HK-2 (cell line): ENCODE data around the gene TCF25.

ENCODE experiments used
- DNase-seq: peaks from one replicate; pipeline ENCODE4 v3.0.0-alpha.2; 2018; ENCODE audit not compliant: unreplicated experiment

The TCF25 gene

GRCh38 chr16:89843409-89844350 is 29.7 kb upstream of the TCF25 start:
- no peak for DNase-seq

- DNase-seq = no peak
These were observed 28.6 kb upstream of the TCF25 start for GRCh38 chr16:89844739-89845339.

- DNase-seq = no peak
These were observed 28.0 kb upstream of the TCF25 start for GRCh38 chr16:89845417-89845816.

- no peak for DNase-seq
These were observed 26.1 kb upstream of the TCF25 start for GRCh38 chr16:89847051-89847939.

- no peak for DNase-seq
These were observed 25.5 kb upstream of the TCF25 start for GRCh38 chr16:89847940-89848297.

GRCh38 chr16:89848974-89849373 is 24.4 kb upstream of the TCF25 start:
- no peak for DNase-seq

- DNase-seq = no peak
These were observed 19.9 kb upstream of the TCF25 start for GRCh38 chr16:89853306-89853993.

GRCh38 chr16:89855301-89855945 is 18.0 kb upstream of the TCF25 start:
- DNase-seq = no peak

- no peak for DNase-seq
These were observed 17.4 kb upstream of the TCF25 start for GRCh38 chr16:89855986-89856385.

- DNase-seq = no peak
These were observed 14.3 kb upstream of the TCF25 start for GRCh38 chr16:89858973-89859614.

GRCh38 chr16:89859615-89860007 is 13.8 kb upstream of the TCF25 start:
- no peak for DNase-seq

- peak; percentile 71 for DNase-seq
These were observed 12.6 kb upstream of the TCF25 start for GRCh38 chr16:89860747-89861304.

- no peak for DNase-seq
These were observed 11.7 kb upstream of the TCF25 start for GRCh38 chr16:89861648-89862047.

- no peak for DNase-seq
These were observed 10.7 kb upstream of the TCF25 start for GRCh38 chr16:89862732-89863131.

- DNase-seq = no peak
These were observed 9.5 kb upstream of the TCF25 start for GRCh38 chr16:89863741-89864526.

GRCh38 chr16:89864527-89864820 is 8.9 kb upstream of the TCF25 start:
- DNase-seq = no peak

GRCh38 chr16:89867918-89868317 is 5.5 kb upstream of the TCF25 start:
- DNase-seq = no peak

- no peak for DNase-seq
These were observed 3.5 kb upstream of the TCF25 start for GRCh38 chr16:89869911-89870310.

- DNase-seq = no peak
These were observed 3.0 kb upstream of the TCF25 start for GRCh38 chr16:89870440-89870839.

- DNase-seq = no peak
These were observed 1.5 kb upstream of the TCF25 start for GRCh38 chr16:89871895-89872294.
